HEK293 (cell line): ENCODE data around the gene SNX5.

Experiments used
- CTCF ChIA-PET: fragments of 350-600 bp; formaldehyde crosslinking; extraction: SDS; loops from one replicate; lab custom pipeline; 2021; ENCODE audit warnings: antibody characterized with exemption; lab: Yijun Ruan, JAX
- POLR2A ChIA-PET: fragments of 300-600 bp; formaldehyde crosslinking; extraction: SDS; loops from one replicate; lab custom pipeline; 2020; ENCODE audit warnings: antibody characterized with exemption, inconsistent platforms; lab: Yijun Ruan, JAX
- H3K27ac ChIP-seq: fragments of 200-500 bp; sonication (Bioruptor generic); 2 replicates; pipeline ENCODE4 v1.5.1; 2014; ENCODE audit warnings: low read depth, low read length, control low read depth, inconsistent platforms; ENCODE audit errors: extremely low read depth
- H3K36me3 ChIP-seq, 2 experiments: fragments of 200-500 bp in 1 of 2; sonication (Bioruptor generic) in 1 of 2; 1 replicate in 1 of 2; 2 replicates in 1 of 2; pipeline ENCODE4 v1.5.1; 2014 to 2017; ENCODE audit warnings: inconsistent platforms in 2 of 2, low read length in 2 of 2; ENCODE audit not compliant: control insufficient read depth in 2 of 2, insufficient read depth in 1 of 2
- H3K4me1 ChIP-seq: fragments of 200-500 bp; sonication (Bioruptor generic); 2 replicates; pipeline ENCODE4 v1.5.1; 2014; ENCODE audit warnings: mild to moderate bottlenecking, low read length, inconsistent platforms; ENCODE audit not compliant: control insufficient read depth, insufficient read depth
- H3K4me3 ChIP-seq: 2 replicates; pipeline ENCODE4 v1.5.1; 2011; ENCODE audit warnings: low read depth, mild to moderate bottlenecking, control low read depth, low read length, moderate library complexity
- H3K9me3 ChIP-seq: fragments of 200-500 bp; sonication (Bioruptor generic); 2 replicates; pipeline ENCODE4 v1.5.1; 2014; ENCODE audit warnings: low read depth, low read length, inconsistent platforms; ENCODE audit not compliant: control insufficient read depth, insufficient read depth
- KLF16 ChIP-seq: fragments of 450-650 bp; formaldehyde crosslinking; IDR thresholded peaks from 2 replicates; pipeline ENCODE4 v1.5.1; 2017; ENCODE audit warnings: missing biosample characterization, missing genetic modification characterization
- OVOL3 ChIP-seq: fragments of 450-650 bp; formaldehyde crosslinking; IDR thresholded peaks from 2 replicates; pipeline ENCODE4 v1.5.1; 2016; ENCODE audit warnings: missing biosample characterization, missing genetic modification characterization
- PRDM1 ChIP-seq: fragments of 450-650 bp; formaldehyde crosslinking; IDR thresholded peaks from 2 replicates; pipeline ENCODE4; 2016; ENCODE audit warnings: missing biosample characterization, missing genetic modification characterization
- PRDM6 ChIP-seq: fragments of 450-650 bp; formaldehyde crosslinking; IDR thresholded peaks from 2 replicates; pipeline ENCODE4 v1.5.1; 2017; ENCODE audit warnings: missing biosample characterization, missing genetic modification characterization
- SP2 ChIP-seq: fragments of 450-650 bp; formaldehyde crosslinking; IDR thresholded peaks from 2 replicates; pipeline ENCODE4 v1.5.1; 2016; ENCODE audit warnings: missing biosample characterization, missing genetic modification characterization
- TCF7L2 ChIP-seq: IDR thresholded peaks from 2 replicates; pipeline ENCODE4 v1.6.1; 2011; ENCODE audit warnings: low read depth, mild to moderate bottlenecking, inconsistent platforms, low read length, moderate library complexity, borderline replicate concordance
- YY1 ChIP-seq: fragments of 450-650 bp; formaldehyde crosslinking; IDR thresholded peaks from 2 replicates; pipeline ENCODE4 v1.5.1; 2018; ENCODE audit warnings: missing biosample characterization, missing genetic modification characterization
- YY2 ChIP-seq: fragments of 450-650 bp; formaldehyde crosslinking; IDR thresholded peaks from 2 replicates; pipeline ENCODE4 v1.5.1; 2016; ENCODE audit warnings: missing biosample characterization, missing genetic modification characterization
- ZBTB20 ChIP-seq: fragments of 450-650 bp; formaldehyde crosslinking; IDR thresholded peaks from 2 replicates; pipeline ENCODE4 v1.5.1; 2016; ENCODE audit warnings: missing biosample characterization, missing genetic modification characterization
- ZIC2 ChIP-seq: fragments of 450-650 bp; formaldehyde crosslinking; IDR thresholded peaks from 2 replicates; pipeline ENCODE4 v1.5.1; 2016; ENCODE audit warnings: missing biosample characterization, missing genetic modification characterization
- ZNF121 ChIP-seq: fragments of 450-650 bp; formaldehyde crosslinking; IDR thresholded peaks from 2 replicates; pipeline ENCODE4 v1.5.1; 2016; ENCODE audit warnings: missing biosample characterization, missing genetic modification characterization
- ZNF140 ChIP-seq: fragments of 450-650 bp; formaldehyde crosslinking; IDR thresholded peaks from 2 replicates; pipeline ENCODE4 v1.5.1; 2016; ENCODE audit warnings: missing biosample characterization, missing genetic modification characterization
- ZNF16 ChIP-seq: fragments of 450-650 bp; formaldehyde crosslinking; IDR thresholded peaks from 2 replicates; pipeline ENCODE4 v1.5.1; 2016; ENCODE audit warnings: low read depth, missing biosample characterization, missing genetic modification characterization
- ZNF335 ChIP-seq: fragments of 450-650 bp; formaldehyde crosslinking; conservative IDR thresholded peaks from 2 replicates; pipeline ENCODE4 v1.5.1; 2016; ENCODE audit warnings: missing biosample characterization, missing genetic modification characterization
- ZNF792 ChIP-seq: fragments of 450-650 bp; formaldehyde crosslinking; IDR thresholded peaks from 2 replicates; pipeline ENCODE4 v1.5.1; 2016; ENCODE audit warnings: missing biosample characterization, missing genetic modification characterization
- ZXDB ChIP-seq: fragments of 450-650 bp; formaldehyde crosslinking; IDR thresholded peaks from 2 replicates; pipeline ENCODE4 v1.5.1; 2016; ENCODE audit warnings: missing biosample characterization, missing genetic modification characterization
- TF ChIP-seq, protein P1 (sequence below): fragments of 450-650 bp; formaldehyde crosslinking; IDR thresholded peaks from 2 replicates; pipeline ENCODE4 v1.5.1; 2016; ENCODE audit warnings: missing biosample characterization, missing genetic modification characterization

The SNX5 gene

GRCh38 chr20:17971300-17972013 lies 2.9 kb upstream of the SNX5 start:
- ChIA-PET CTCF (interaction anchor here (1.2 kb wide), 1 partner anchor 435 kb away, joined by 3 read pairs; no protein-coding TSS in a partner anchor), POLR2A (interaction anchor here (1.1 to 1.3 kb wide), 2 partner anchors 8 to 32 kb away, joined by 3 read pairs; no protein-coding TSS in a partner anchor)
- H3K4me3 ChIP-seq, result peak overlapping the region; percentile 89
- H3K4me1 ChIP-seq, result peaks cover 5% of the 10 kb centered on the region; the same call in 1 of the 2 replicates
- no peaks in the 10 kb centered on the region for H3K9me3 ChIP-seq
- H3K36me3 ChIP-seq, result peaks cover 0 to 47% of the 10 kb centered on the region in 2 experiments; a peak in 2 of 3 replicates
- TF ChIP-seq ZNF140 (0 out of 2 replicates have a peak, but pooled peaks have one; percentile 18), SP2 (no peak), PRDM6 (0 out of 2 replicates have a peak, but pooled peaks have one; percentile 9), ZNF121 (0 out of 2 replicates have a peak, but pooled peaks have one; percentile 15), ZXDB (tag by site-specific recombination) (0 out of 2 replicates have a peak, but pooled peaks have one; percentile 18), ZNF792 (tag by site-specific recombination) (no peak), ZIC2 (peak; percentile 67), KLF16 (no peak)
- TF ChIP-seq, protein P1, sequence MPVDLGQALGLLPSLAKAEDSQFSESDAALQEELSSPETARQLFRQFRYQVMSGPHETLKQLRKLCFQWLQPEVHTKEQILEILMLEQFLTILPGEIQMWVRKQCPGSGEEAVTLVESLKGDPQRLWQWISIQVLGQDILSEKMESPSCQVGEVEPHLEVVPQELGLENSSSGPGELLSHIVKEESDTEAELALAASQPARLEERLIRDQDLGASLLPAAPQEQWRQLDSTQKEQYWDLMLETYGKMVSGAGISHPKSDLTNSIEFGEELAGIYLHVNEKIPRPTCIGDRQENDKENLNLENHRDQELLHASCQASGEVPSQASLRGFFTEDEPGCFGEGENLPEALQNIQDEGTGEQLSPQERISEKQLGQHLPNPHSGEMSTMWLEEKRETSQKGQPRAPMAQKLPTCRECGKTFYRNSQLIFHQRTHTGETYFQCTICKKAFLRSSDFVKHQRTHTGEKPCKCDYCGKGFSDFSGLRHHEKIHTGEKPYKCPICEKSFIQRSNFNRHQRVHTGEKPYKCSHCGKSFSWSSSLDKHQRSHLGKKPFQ, result 0 out of 2 replicates have a peak, but pooled peaks have one; percentile 14
- peak overlapping the region; percentile 33; the same call in 1 of the 2 replicates for H3K27ac ChIP-seq

DNA sequence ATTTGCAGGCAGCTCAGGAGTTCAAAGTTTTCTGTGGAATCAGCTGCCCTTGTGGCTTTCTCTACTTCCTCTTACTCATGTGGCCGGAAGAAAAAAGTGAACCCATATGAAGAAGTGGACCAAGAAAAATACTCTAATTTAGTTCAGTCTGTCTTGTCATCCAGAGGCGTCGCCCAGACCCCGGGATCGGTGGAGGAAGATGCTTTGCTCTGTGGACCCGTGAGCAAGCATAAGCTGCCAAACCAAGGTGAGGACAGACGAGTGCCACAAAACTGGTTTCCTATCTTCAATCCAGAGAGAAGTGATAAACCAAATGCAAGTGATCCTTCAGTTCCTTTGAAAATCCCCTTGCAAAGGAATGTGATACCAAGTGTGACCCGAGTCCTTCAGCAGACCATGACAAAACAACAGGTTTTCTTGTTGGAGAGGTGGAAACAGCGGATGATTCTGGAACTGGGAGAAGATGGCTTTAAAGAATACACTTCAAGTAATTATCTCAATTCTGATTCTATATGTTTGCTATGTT lies 1.4 kb upstream of the SNX5 start:
- Histone ChIP-seq H3K4me1 (peaks cover 5% of the 10 kb centered on the region; the same call in 1 of the 2 replicates), H3K27ac (peak overlapping the region; percentile 97), H3K36me3 (peaks cover 0 to 52% of the 10 kb centered on the region in 2 experiments; a peak in 1 of 3 replicates), H3K9me3 (no peaks in the 10 kb centered on the region), H3K4me3 (peak overlapping the region; percentile 89)
- ChIA-PET POLR2A (interaction anchor here (0.9 to 2.1 kb wide), 3 partner anchors 11 to 400 kb away, joined by 3 to 14 read pairs (median 6); partner anchors contain the start of gene DSTN), CTCF (no interaction called here)
- TF ChIP-seq ZBTB20 (0 out of 2 replicates have a peak, but pooled peaks have one; percentile 26), ZNF16 (tag by site-specific recombination) (no peak), PRDM1 (tag by site-specific recombination) (peak; percentile 54; the same call in 1 of the 2 replicates)

DNA sequence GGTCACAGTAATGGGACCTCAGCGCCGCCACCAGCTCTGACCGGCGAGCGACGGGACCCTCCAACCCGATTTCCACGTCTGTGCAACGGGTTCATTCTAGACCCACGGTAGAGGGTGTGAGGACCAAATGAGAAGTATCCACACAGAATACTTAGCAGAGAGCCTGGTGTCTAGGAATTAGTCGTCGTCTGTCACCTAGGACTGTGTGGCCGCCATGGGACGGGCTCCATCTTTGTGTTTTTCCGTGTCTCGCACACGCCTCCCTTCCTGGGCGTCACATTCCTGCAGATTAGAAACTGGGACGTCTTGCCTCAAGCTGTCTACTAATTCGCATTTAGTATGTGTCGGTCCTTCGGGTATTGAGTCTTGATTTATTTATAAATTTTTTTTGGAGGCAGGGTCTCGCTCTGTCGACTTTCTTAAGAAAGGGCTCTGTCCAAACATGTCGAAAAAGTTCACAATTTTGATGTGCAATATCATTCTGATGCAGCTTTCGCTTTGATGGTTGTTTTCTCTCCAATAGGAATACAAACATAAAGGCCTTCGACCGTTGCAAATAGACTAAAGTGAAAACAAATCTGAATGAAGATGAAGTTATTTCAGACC lies 787 bp upstream of the SNX5 start:
- H3K4me3 ChIP-seq, result peak overlapping the region; percentile 89
- peak; percentile 55; the same call in 1 of the 2 replicates for TF ChIP-seq YY2
- 0 out of 2 replicates have a peak, but pooled peaks have one; percentile 16 for TF ChIP-seq TCF7L2
- no peak for TF ChIP-seq OVOL3 (tag by site-specific recombination)
- peak; percentile 41 for TF ChIP-seq ZNF335 (tag by site-specific recombination)
- TF ChIP-seq YY1 (tag by site-specific recombination), result peak; percentile 82
- H3K4me1 ChIP-seq, result peaks cover 5% of the 10 kb centered on the region; the same call in 1 of the 2 replicates
- H3K27ac ChIP-seq, result peak overlapping the region; percentile 97
- ChIA-PET CTCF (no interaction called here), POLR2A (interaction anchor here (0.9 to 4.4 kb wide), 4 partner anchors 11 to 399 kb away, joined by 3 to 16 read pairs (median 10); partner anchors contain the start of genes DSTN and RRBP1)
- no peaks in the 10 kb centered on the region for H3K9me3 ChIP-seq
- peaks cover 0 to 57% of the 10 kb centered on the region in 2 experiments; a peak in 1 of 3 replicates for H3K36me3 ChIP-seq
